Measurements from ENCODE around the gene HOMER3. TPM values are rescaled to one million over a fixed set of nuclear protein-coding genes. Genes with fewer than 3 reads are reported as not detected.

Gene HOMER3
- 1.9 and 2.3 TPM in 2 replicates for total RNA-seq

- intact Hi-C loops (cut with micrococcal nuclease) = loop anchor here (1.0 kb wide), 1 partner anchor 490 kb away; no protein-coding TSS in a partner anchor
- peak; percentile 80 for DNase-seq
- ChIA-PET CTCF (interaction anchor here (1.4 kb wide), 1 partner anchor 21 kb away, joined by 3 read pairs; the partner anchor contains the start of gene DDX49), POLR2A (no interaction called here)
- H3K4me3 Mint-ChIP-seq = peak within 1 kb of the TSS; percentile 78
- H3K36me3 Mint-ChIP-seq (ENCODE audit: low read depth) = no peaks in the 10 kb centered on the region
- TF ChIP-seq, protein P1, sequence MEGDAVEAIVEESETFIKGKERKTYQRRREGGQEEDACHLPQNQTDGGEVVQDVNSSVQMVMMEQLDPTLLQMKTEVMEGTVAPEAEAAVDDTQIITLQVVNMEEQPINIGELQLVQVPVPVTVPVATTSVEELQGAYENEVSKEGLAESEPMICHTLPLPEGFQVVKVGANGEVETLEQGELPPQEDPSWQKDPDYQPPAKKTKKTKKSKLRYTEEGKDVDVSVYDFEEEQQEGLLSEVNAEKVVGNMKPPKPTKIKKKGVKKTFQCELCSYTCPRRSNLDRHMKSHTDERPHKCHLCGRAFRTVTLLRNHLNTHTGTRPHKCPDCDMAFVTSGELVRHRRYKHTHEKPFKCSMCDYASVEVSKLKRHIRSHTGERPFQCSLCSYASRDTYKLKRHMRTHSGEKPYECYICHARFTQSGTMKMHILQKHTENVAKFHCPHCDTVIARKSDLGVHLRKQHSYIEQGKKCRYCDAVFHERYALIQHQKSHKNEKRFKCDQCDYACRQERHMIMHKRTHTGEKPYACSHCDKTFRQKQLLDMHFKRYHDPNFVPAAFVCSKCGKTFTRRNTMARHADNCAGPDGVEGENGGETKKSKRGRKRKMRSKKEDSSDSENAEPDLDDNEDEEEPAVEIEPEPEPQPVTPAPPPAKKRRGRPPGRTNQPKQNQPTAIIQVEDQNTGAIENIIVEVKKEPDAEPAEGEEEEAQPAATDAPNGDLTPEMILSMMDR (IDR thresholded peaks at IDR 0.05) = no peak
- ATAC-seq (ENCODE audit: low read depth) = peak; percentile 91
- no peak within 1 kb of the TSS for H3K27ac Mint-ChIP-seq
- H3K9me3 Mint-ChIP-seq = no peaks in the 10 kb centered on the region
- peaks cover 16% of the 10 kb centered on the region for H3K4me1 Mint-ChIP-seq
- peaks cover 9% of the 10 kb centered on the region for H3K27me3 Mint-ChIP-seq
These were observed at the start of gene HOMER3 for GRCh38 chr19:18940769-18941627. Gene HOMER3, minus strand, starts transcription at chr19:18941217. Its CDS starts 2,235 bp downstream, at chr19:18938982.

DNA sequence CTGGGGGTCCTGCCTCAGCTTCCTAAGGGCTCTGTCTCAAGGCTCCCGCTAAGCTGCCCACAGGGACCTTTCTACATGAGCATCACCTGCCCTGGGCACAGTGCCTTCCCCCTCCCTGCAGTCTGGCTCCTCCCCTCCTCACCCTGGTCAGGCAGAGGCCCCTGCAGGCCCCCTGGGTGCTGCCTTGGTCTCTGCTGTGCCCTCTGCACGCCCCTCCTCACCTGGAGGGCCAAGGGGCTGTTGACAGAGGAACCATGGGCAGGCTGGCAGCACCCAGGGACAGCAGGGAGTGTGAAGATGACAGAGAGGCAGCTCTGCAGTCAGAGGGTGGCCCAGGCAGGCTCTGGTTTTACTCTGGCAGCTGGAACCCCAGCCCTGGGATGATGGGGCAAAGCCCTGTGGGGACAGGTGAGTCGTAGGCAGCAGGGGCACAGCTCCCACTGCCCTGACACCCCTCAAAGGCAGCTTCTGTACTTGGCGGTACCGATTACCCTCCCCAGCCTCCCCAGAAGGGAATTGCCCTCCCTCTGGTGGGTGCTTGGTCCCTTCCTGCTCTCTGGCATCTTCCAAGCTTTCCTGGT, 49.2 kb upstream of the HOMER3 start:
- intact Hi-C loops (cut with micrococcal nuclease) = no loop called here
- no peaks in the 10 kb centered on the region for H3K9me3 Mint-ChIP-seq

GRCh38 chr19:18989316-18989715, 48.3 kb upstream of the HOMER3 start:
- Mint-ChIP-seq H3K4me3 (no peak overlapping the region), H3K36me3 (ENCODE audit: low read depth) (peaks cover 30% of the 10 kb centered on the region), H3K27me3 (no peaks in the 10 kb centered on the region), H3K27ac (no peak overlapping the region), H3K4me1 (peaks cover 9% of the 10 kb centered on the region), H3K9me3 (no peaks in the 10 kb centered on the region)
- intact Hi-C loops (cut with micrococcal nuclease) = loop anchor here (5.0 kb wide), 1 partner anchor 397 kb away; no protein-coding TSS in a partner anchor
- POLR2A ChIA-PET = interaction anchor here (0.7 kb wide), 1 partner anchor 18 kb away, joined by 6 read pairs; no protein-coding TSS in a partner anchor
- TF ChIP-seq, protein P1 (IDR thresholded peaks at IDR 0.05) = no peak
- DNase-seq = no peak
- ATAC-seq (ENCODE audit: low read depth) = no peak
- CTCF ChIA-PET = no interaction called here

More for the DNA sequence above, 49.2 kb upstream of the HOMER3 start:
- peaks cover 6% of the 10 kb centered on the region for H3K4me1 Mint-ChIP-seq
- DNase-seq (no peak), ATAC-seq (ENCODE audit: low read depth) (no peak)
- no peak overlapping the region for H3K27ac Mint-ChIP-seq
- POLR2A ChIA-PET = no interaction called here
- H3K36me3 Mint-ChIP-seq (ENCODE audit: low read depth) = peaks cover 38% of the 10 kb centered on the region
- no peak overlapping the region for H3K4me3 Mint-ChIP-seq
- CTCF ChIA-PET = no interaction called here
- TF ChIP-seq, protein P1 (IDR thresholded peaks at IDR 0.05) = no peak
- H3K27me3 Mint-ChIP-seq = no peaks in the 10 kb centered on the region

DNA sequence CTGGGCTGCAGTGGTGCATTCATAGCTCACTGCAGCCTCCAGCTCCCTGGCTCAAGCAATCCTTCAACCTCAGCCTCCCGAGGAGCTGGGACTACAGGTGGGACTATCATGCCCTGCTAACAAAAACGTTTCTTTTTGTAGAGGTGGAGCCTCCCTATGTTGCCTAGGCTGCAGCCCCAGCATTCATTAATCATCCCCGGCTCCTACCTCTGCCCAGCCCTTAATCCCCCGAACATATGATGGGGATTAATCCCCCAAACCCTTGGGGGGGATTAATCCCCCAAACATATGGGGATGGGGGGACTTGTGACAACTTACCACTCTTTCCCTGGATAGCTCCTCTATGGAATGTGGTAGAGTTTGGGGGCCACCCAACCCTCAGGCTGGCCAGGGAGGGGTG, 46.4 kb upstream of the HOMER3 start:
- intact Hi-C loops (cut with micrococcal nuclease) = loop anchor here (5.0 kb wide), 1 partner anchor 395 kb away; no protein-coding TSS in a partner anchor
- Mint-ChIP-seq H3K4me1 (peaks cover 9% of the 10 kb centered on the region), H3K27me3 (peaks cover 3% of the 10 kb centered on the region), H3K27ac (no peak overlapping the region), H3K9me3 (no peaks in the 10 kb centered on the region), H3K36me3 (ENCODE audit: low read depth) (peaks cover 12% of the 10 kb centered on the region), H3K4me3 (no peak overlapping the region)
- TF ChIP-seq, protein P1 (IDR thresholded peaks at IDR 0.05) = no peak
- DNase-seq (no peak), ATAC-seq (ENCODE audit: low read depth) (no peak)
- ChIA-PET POLR2A (interaction anchor here (0.6 kb wide), 1 partner anchor 585 kb away, joined by 16 read pairs; no protein-coding TSS in a partner anchor), CTCF (interaction anchor here (0.7 to 0.8 kb wide), 2 partner anchors 357 to 394 kb away, joined by 3 read pairs; no protein-coding TSS in a partner anchor)

GRCh38 chr19:18985257-18985656, 44.2 kb upstream of the HOMER3 start:
- DNase-seq = no peak
- Mint-ChIP-seq H3K36me3 (ENCODE audit: low read depth) (no peaks in the 10 kb centered on the region), H3K27me3 (peaks cover 4% of the 10 kb centered on the region), H3K4me3 (no peak overlapping the region), H3K9me3 (no peaks in the 10 kb centered on the region), H3K4me1 (peaks cover 9% of the 10 kb centered on the region), H3K27ac (no peak overlapping the region)
- CTCF ChIA-PET = no interaction called here
- POLR2A ChIA-PET = no interaction called here
- TF ChIP-seq, protein P1 (IDR thresholded peaks at IDR 0.05) = no peak
- no peak for ATAC-seq (ENCODE audit: low read depth)
- intact Hi-C loops (cut with micrococcal nuclease) = loop anchor here (5.0 kb wide), 1 partner anchor 393 kb away; no protein-coding TSS in a partner anchor

Measured in activated B cell treated with CpG ODN at 0.5 μM for 24 hours (primary cell).